WTC11 (cell line): ENCODE results near the gene SMOC2. TPM values are rescaled to one million over a fixed set of nuclear protein-coding genes. Genes with fewer than 3 reads are reported as not detected.

ENCODE experiments used
- ATAC-seq: fragments of 200-7000 bp; cut with Tn5 transposase; 2 replicates; pipeline ENCODE4 v1.10.0; 2021; ENCODE audit warnings: mild to moderate bottlenecking, moderate library complexity
- CTCF ChIA-PET: fragments of 300-600 bp; sonication (Branson Sonifier 250); formaldehyde crosslinking; loops from one replicate; lab custom pipeline; 2021; ENCODE audit warnings: antibody characterized with exemption; lab: Charles Lee
- POLR2A ChIA-PET: fragments of 350-600 bp; sonication (Branson Sonifier 250); formaldehyde crosslinking; loops from one replicate; lab custom pipeline; 2021; ENCODE audit warnings: antibody characterized with exemption; lab: Charles Lee
- DNase-seq: peaks from one replicate; pipeline ENCODE4 v3.0.0; 2021; ENCODE audit warnings: low spot score
- H3K27ac Mint-ChIP-seq: 2 replicates; pipeline ENCODE4 v1.8.0; 2021; ENCODE audit warnings: mixed read lengths
- H3K27me3 Mint-ChIP-seq: 2 replicates; pipeline ENCODE4 v1.8.0; 2021; ENCODE audit warnings: low read depth, mild to moderate bottlenecking, moderate library complexity, mixed read lengths
- H3K36me3 Mint-ChIP-seq: 2 replicates; pipeline ENCODE4 v1.8.0; 2021; ENCODE audit warnings: mixed read lengths
- H3K4me1 Mint-ChIP-seq: 2 replicates; pipeline ENCODE4 v1.8.0; 2022; ENCODE audit warnings: mixed read lengths
- H3K4me3 Mint-ChIP-seq: 2 replicates; pipeline ENCODE4 v1.8.0; 2021; ENCODE audit warnings: mild to moderate bottlenecking, moderate library complexity, mixed read lengths
- H3K9me3 Mint-ChIP-seq: 2 replicates; pipeline ENCODE4 v1.8.0; 2021; ENCODE audit warnings: mixed read lengths
- AFF4 ChIP-seq: sonication (generic); formaldehyde crosslinking; IDR thresholded peaks from 2 replicates; pipeline ENCODE4 v1.8.1; 2023; ENCODE audit warnings: mild to moderate bottlenecking, missing genetic modification reagents, borderline replicate concordance
- FOXK1 ChIP-seq: sonication (generic); formaldehyde crosslinking; IDR thresholded peaks from 2 replicates; pipeline ENCODE4 v1.8.0; 2022; ENCODE audit warnings: mild to moderate bottlenecking, moderate library complexity, missing genetic modification reagents
- GTF2I ChIP-seq: fragments of 250-450 bp; sonication (Bioruptor Pico); conservative IDR thresholded peaks from 2 replicates; pipeline ENCODE4 v1.4.0; 2021; ENCODE audit warnings: mild to moderate bottlenecking
- HMGA2 ChIP-seq: fragments of 250-450 bp; sonication (Bioruptor Pico); IDR thresholded peaks from 2 replicates; pipeline ENCODE4 v1.4.0; 2021; ENCODE audit warnings: mild to moderate bottlenecking, moderate library complexity
- IRF1 ChIP-seq: sonication (generic); formaldehyde crosslinking; IDR thresholded peaks from 2 replicates; pipeline ENCODE4 v1.8.0; 2023; ENCODE audit warnings: missing genetic modification reagents
- NR1H2 ChIP-seq: sonication (generic); formaldehyde crosslinking; IDR thresholded peaks from 2 replicates; pipeline ENCODE4 v1.9.0; 2021; ENCODE audit warnings: mild to moderate bottlenecking, moderate library complexity, missing genetic modification reagents
- NR2C2 ChIP-seq: sonication (generic); formaldehyde crosslinking; IDR thresholded peaks from 2 replicates; pipeline ENCODE4 v1.8.0; 2022; ENCODE audit warnings: mild to moderate bottlenecking, missing genetic modification reagents
- PREB ChIP-seq: sonication (generic); formaldehyde crosslinking; IDR thresholded peaks from 2 replicates; pipeline ENCODE4 v1.8.1; 2022; ENCODE audit warnings: mild to moderate bottlenecking, missing genetic modification reagents, moderate library complexity, borderline replicate concordance
- STAT6 ChIP-seq: sonication (generic); formaldehyde crosslinking; conservative IDR thresholded peaks from 2 replicates; pipeline ENCODE4 v1.8.1; 2023; ENCODE audit warnings: mild to moderate bottlenecking, low read depth, missing genetic modification reagents, moderate library complexity
- TEAD4 ChIP-seq: sonication (generic); formaldehyde crosslinking; IDR thresholded peaks from 2 replicates; pipeline ENCODE4 v1.8.0; 2022; ENCODE audit warnings: mild to moderate bottlenecking, missing genetic modification reagents
- USF2 ChIP-seq: sonication (generic); formaldehyde crosslinking; IDR thresholded peaks from 2 replicates; pipeline ENCODE4 v1.8.1; 2023; ENCODE audit warnings: mild to moderate bottlenecking, missing genetic modification reagents, moderate library complexity
- ZNF121 ChIP-seq: sonication (generic); formaldehyde crosslinking; IDR thresholded peaks from 2 replicates; pipeline ENCODE4 v1.8.0; 2023; ENCODE audit warnings: missing genetic modification reagents
- ZNF138 ChIP-seq: sonication (generic); formaldehyde crosslinking; conservative IDR thresholded peaks from 2 replicates; pipeline ENCODE4 v1.8.1; 2022; ENCODE audit warnings: mild to moderate bottlenecking, moderate library complexity, missing genetic modification reagents
- ZNF219 ChIP-seq: sonication (generic); formaldehyde crosslinking; IDR thresholded peaks from 2 replicates; pipeline ENCODE4 v1.8.0; 2023; ENCODE audit warnings: missing genetic modification reagents, mild to moderate bottlenecking, borderline replicate concordance
- ZNF263 ChIP-seq: sonication (generic); formaldehyde crosslinking; IDR thresholded peaks from 2 replicates; pipeline ENCODE4 v1.8.1; 2022; ENCODE audit warnings: low read depth, mild to moderate bottlenecking, moderate library complexity, missing genetic modification reagents
- ZNF425 ChIP-seq: fragments of 250-450 bp; sonication (Bioruptor Pico); conservative IDR thresholded peaks from 2 replicates; pipeline ENCODE4 v1.9.0; 2021; ENCODE audit warnings: mild to moderate bottlenecking
- total RNA-seq: library from RNA; stranded (reverse); gene quantifications from 3 replicates; pipeline ENCODE4 v1.2.3, GENCODE V29; 2021

SMOC2 gene
- total RNA-seq, 1 experiment from 2014 or later, result 3.9 TPM

- Mint-ChIP-seq H3K36me3 (no peaks in the 10 kb centered on the region), H3K9me3 (no peaks in the 10 kb centered on the region), H3K27me3 (no peaks in the 10 kb centered on the region), H3K27ac (peak overlapping the region; percentile 61), H3K4me1 (peaks cover 37% of the 10 kb centered on the region), H3K4me3 (no peak overlapping the region; the same call in 1 of the 2 replicates)
- ATAC-seq (no peak), DNase-seq (no peak)
- POLR2A ChIA-PET, result interaction anchor here (0.5 kb wide), 1 partner anchor 166 kb away, joined by 3 read pairs; no protein-coding TSS in a partner anchor
- TF ChIP-seq STAT6 (CRISPR knock-in tag) (no peak), TEAD4 (CRISPR knock-in tag) (no peak), ZNF121 (CRISPR knock-in tag) (0 out of 2 replicates have a peak, but pooled peaks have one; percentile 1)
- TF ChIP-seq, all 79 proteins: peak for 1
- CTCF ChIA-PET, result interaction anchor here (0.7 to 3.5 kb wide), 4 partner anchors 22 to 351 kb away, joined by 3 to 16 read pairs (median 6); no protein-coding TSS in a partner anchor
Measured at GRCh38 chr6:168541307-168541706, 100.3 kb downstream of the SMOC2 start.

GRCh38 chr6:168542301-168542700, 101.3 kb downstream of the SMOC2 start:
- TF ChIP-seq ZNF425 (CRISPR knock-in tag), result no peak
- POLR2A ChIA-PET, result no interaction called here
- Mint-ChIP-seq H3K27ac (no peak overlapping the region; the same call in 1 of the 2 replicates), H3K36me3 (no peaks in the 10 kb centered on the region), H3K27me3 (no peaks in the 10 kb centered on the region), H3K4me1 (peaks cover 37% of the 10 kb centered on the region), H3K4me3 (no peak overlapping the region), H3K9me3 (no peaks in the 10 kb centered on the region)
- no peak for ATAC-seq
- CTCF ChIA-PET, result interaction anchor here (3.5 kb wide), 1 partner anchor 91 kb away, joined by 16 read pairs; no protein-coding TSS in a partner anchor
- DNase-seq, result no peak

GRCh38 chr6:168545428-168545827, 104.4 kb downstream of the SMOC2 start:
- peaks cover 24% of the 10 kb centered on the region for H3K4me1 Mint-ChIP-seq
- POLR2A ChIA-PET, result no interaction called here
- no peaks in the 10 kb centered on the region for H3K27me3 Mint-ChIP-seq
- no peak overlapping the region for H3K4me3 Mint-ChIP-seq
- DNase-seq (no peak), ATAC-seq (peak; percentile 24)
- CTCF ChIA-PET, result interaction anchor here (0.7 kb wide), 1 partner anchor 37 kb away, joined by 3 read pairs; no protein-coding TSS in a partner anchor
- H3K9me3 Mint-ChIP-seq, result no peaks in the 10 kb centered on the region
- H3K27ac Mint-ChIP-seq, result no peak overlapping the region
- H3K36me3 Mint-ChIP-seq, result no peaks in the 10 kb centered on the region
- TF ChIP-seq ZNF219 (CRISPR knock-in tag), result no peak
- no peak for TF ChIP-seq HMGA2
- no peak for TF ChIP-seq NR1H2 (CRISPR knock-in tag)
- no peak for TF ChIP-seq AFF4 (CRISPR knock-in tag)
- no peak for TF ChIP-seq GTF2I (CRISPR knock-in tag)
- TF ChIP-seq USF2 (CRISPR knock-in tag), result no peak
- TF ChIP-seq IRF1 (CRISPR knock-in tag), result no peak
- no peak for TF ChIP-seq FOXK1 (CRISPR knock-in tag)
- no peak for TF ChIP-seq ZNF263
- TF ChIP-seq ZNF138, result no peak
- TF ChIP-seq NR2C2 (CRISPR knock-in tag), result no peak
- no peak for TF ChIP-seq PREB (CRISPR knock-in tag)
